ENCODE results near the gene PLA2G15.

PLA2G15 gene, protein sequence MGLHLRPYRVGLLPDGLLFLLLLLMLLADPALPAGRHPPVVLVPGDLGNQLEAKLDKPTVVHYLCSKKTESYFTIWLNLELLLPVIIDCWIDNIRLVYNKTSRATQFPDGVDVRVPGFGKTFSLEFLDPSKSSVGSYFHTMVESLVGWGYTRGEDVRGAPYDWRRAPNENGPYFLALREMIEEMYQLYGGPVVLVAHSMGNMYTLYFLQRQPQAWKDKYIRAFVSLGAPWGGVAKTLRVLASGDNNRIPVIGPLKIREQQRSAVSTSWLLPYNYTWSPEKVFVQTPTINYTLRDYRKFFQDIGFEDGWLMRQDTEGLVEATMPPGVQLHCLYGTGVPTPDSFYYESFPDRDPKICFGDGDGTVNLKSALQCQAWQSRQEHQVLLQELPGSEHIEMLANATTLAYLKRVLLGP

DNA sequence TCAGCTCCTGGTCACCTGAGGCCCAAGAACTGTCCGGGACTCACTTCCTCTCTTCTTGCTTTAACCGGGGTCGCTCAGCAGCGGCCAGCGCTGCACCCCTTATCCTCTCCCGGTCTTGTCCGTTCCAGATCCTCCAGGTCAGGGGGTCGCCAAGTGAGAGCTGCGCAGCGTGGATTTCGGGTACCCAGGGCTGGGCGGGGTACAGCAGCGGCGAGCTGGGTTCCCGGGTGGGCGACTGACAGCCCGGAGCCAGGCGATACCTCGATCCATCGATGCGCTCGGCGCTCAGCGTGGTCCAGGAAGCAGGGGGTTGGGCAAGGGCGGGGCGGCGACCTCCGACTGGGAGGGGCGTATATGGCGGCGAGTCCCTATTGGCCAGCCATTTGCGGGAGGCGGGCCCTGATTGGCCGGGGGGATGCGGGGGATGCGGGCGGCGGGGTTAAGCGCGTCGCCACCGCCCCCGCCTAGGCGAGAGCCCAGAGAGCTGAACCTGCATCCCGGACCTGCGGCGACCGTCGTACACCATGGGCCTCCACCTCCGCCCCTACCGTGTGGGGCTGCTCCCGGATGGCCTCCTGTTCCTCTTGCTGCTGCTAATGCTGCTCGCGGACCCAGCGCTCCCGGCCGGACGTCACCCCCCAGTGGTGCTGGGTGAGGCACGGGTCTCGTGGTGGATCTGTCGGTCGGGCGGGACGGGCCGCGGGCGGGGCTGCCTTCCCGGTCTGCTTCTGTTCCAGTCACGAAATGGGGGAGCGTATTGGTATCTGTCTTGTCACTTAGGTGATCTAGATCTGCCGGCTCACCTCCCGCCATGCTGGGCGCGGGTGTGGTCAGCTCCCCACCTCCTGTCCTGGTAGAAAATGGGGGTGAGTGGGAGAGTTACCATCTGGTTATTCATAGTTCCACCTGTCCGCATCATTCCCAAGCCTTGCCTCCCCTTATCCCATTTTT, at the start of gene PLA2G15:
Gene PLA2G15 (plus strand): TSS at position 471 of the 951 bp plus-strand sequence. CDS start 54 bp downstream, at position 525.
- peak; percentile 93 for DNase-seq (ENCODE audit: low spot score)

DNA sequence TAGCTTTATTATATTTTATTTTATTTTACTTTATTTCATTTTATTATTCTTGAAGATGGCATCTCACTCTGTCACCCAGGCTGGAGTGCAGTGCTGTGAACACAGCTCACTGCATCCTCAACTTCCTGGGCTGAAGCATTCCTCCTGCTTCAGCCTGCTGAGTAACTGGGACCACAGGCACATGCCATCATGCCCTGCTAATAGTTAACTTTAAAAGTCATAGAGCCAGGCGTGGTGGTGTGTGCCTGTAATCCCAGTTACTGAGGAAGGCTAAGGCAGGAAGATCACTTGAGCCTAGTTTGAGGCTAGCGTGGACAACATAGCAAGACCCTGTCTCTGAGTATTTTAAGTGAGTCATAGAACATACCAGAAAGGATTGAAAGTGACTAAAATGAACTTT, 47.9 kb upstream of the PLA2G15 start:
- DNase-seq (ENCODE audit: low spot score), result no peak

DNA sequence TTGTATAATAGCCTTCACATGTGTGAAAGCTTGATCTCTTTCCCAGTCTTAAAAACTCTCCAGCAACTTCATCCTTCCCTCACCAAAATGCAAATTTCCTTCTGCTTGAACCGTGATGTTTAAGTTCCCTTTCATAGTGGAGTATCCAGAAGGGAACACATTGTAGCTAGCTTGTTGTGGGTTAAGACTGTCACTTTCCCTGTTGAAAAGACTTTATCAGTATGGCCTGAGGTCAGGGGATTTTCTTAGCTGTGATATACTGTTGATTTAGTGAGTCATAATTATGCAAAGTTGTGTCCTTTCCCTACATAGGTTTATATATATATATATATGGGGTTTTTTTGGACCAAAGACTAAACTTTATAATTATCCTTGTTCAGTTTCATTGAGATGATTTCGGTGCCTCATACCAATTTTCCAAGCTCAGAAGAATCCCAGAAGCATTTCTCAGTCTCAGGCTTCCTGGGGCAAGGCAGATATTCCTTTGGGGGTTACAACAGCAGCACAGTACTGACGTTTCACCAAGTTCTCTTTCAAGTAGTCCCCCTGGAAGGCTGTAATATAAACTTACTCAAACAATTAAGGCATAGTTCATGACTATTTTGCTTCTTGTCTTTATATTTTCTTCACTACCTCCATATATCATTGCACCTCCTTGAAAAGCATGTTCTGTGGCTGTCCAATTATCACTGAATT, 44.9 kb upstream of the PLA2G15 start:
- no peak for DNase-seq (ENCODE audit: low spot score)

DNA sequence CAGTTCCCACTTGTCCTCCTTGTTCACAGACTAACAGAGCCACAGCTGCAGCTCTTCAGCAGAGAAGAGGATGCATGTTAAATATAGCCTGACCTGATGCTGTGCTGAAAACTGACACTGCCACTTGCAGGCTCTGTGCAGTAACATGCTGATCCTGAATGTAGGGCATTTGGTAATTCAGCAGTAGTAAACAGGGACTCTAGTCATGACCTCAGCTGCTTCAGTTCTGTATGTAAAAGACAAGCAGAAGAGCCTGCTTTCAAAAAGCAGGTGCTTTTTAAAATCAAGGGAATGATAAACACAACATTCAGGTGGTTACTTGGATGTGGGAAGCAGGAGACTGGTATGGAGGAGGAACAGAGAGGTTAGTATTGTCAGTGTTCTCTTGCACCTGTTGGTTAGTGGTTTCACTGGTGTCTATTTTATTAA, 43.1 kb upstream of the PLA2G15 start:
- peak; percentile 16 for DNase-seq (ENCODE audit: low spot score)

DNA sequence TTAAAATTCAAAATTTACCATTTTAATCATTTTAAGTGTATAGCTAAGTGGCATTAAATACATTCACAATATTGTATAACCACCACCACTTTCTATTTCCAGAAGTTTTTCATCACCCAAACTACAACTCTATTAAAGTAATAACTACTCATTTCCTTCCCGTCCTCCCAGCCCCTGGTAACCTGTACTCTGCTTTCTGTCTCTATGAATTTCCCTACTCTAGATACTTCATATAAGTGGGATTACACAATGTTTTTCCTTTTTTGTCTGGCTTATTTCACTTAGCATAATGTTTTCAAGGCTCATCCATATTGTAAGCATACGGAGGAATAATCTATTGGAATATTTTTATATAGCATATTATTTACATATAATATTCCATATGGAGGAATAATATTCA, 38.9 kb upstream of the PLA2G15 start:
- DNase-seq (ENCODE audit: low spot score), result no peak

DNA sequence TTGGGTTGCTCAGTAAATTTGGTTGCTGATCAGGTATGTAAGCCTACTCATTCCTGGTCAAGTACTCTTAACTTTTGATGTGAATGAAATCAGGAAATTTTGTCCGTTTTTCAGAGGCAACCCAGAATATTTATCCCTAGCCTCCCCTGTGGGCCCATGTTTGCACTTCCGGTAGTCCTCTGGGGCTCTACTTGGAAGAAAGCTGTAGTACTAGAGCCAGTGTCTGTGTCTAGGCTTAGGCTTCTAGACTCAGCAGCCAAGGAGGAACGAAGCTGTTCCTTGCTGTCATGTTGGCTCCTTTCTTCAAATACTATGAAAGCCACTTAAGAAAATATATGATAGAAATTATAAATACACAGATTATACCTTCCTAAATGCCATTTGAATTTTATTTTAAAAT, 30.4 kb upstream of the PLA2G15 start:
- DNase-seq (ENCODE audit: low spot score), result no peak

DNA sequence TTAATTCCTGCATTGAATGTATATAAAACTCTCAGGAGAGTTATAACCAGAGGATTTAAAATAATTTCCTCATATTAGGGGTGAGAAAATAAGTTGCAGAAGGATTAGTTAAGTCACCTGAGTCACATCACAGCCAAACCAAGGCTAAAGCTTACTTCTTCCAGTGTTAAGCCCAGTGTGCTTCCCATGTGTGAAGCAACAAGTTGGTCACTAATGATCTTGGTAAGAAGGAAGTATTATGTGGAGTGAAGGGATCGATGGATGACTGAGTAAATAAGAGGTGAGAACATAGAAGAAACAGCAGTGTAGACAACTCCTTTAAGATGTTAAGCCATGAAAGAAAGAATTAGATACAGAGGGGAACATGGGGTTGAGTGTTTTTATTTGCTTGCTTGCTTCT, 29.9 kb upstream of the PLA2G15 start:
- DNase-seq (ENCODE audit: low spot score), result no peak

DNA sequence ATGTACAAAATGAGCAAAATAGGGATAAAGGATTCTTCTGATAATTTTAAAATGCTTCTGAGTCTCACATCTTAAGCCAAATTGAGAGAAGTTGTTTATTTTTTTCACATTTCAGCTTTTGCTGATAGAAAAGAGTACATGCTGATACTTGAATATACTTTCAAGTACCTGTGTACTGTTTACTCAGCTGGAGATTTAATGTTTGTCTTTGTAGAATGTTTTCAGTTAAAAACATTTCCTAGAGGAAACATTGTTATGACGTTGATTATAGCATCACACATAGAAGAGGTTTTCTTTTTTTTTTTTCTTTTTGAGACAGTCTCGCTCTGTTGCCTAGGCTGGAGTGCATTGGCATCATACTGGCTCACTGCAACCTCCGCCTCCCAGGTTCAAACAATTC, 28.9 kb upstream of the PLA2G15 start:
- no peak for DNase-seq (ENCODE audit: low spot score)

DNA sequence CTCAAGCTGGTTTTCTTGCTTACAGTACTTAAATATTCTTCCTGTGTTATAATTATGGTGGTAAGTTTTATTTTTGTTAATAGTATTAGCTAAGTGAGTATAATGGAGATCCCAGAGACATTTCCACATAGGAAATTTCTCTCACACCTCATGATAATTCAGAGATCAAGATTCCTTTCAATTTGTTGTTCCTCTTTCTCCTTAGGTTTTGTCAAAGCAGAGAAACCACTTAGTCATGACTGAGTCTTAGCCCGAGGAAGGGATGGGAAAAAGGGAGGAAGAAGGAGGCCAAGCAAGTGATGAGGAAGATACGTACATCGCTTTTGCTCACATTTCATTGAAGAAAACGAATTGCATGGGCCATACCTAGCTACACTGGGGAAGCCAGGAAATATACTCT, 27.7 kb upstream of the PLA2G15 start:
- DNase-seq (ENCODE audit: low spot score), result no peak

DNA sequence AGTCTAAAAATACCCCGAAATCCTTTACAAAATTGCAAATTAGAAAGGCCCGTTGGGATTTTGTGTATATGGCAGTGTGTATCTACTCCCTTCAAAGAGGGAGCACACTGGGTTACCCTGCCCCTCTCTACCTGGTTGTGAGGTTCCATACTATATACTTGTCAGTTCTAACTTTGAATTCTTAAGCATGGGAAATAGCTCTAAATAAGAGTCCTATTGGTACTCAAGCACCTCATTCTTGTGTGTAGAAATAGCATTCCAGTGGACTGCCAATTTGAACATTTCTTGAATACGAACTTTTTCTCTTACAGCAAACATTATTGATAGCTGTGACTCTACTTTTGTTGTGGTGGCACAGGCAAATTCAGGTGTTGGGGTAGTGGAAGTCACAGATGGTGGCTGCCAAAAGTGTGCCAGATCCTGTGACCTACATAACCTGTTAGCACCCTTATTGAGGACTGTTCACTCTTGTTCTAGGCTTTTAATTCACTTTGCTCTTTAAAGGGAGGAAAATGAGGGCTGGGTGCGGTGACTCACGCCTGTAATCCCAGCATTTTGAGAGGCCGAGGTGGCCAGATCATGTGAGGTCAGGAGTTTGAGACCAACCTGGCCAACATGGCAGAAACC, 25.3 kb upstream of the PLA2G15 start:
- no peak for DNase-seq (ENCODE audit: low spot score)

DNA sequence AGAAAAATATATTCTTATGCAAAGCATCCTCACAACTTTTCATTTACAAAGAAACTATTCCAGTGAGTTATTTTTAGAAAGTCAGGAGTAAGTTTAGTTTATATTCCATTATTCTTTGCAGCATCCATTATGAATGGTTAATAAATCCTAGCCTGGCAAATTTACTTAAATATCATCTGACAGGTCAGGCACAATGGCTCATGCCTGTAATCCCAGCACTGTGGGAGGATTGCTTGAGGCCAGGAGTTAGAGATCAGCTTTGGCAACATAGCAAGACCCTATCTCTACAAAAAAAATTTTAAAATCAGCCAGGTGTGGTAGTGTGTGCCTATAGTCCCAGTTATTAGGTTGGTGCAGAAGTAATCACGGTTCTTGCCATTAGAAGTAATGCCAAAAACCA, 22.1 kb upstream of the PLA2G15 start:
- no peak for DNase-seq (ENCODE audit: low spot score)

DNA sequence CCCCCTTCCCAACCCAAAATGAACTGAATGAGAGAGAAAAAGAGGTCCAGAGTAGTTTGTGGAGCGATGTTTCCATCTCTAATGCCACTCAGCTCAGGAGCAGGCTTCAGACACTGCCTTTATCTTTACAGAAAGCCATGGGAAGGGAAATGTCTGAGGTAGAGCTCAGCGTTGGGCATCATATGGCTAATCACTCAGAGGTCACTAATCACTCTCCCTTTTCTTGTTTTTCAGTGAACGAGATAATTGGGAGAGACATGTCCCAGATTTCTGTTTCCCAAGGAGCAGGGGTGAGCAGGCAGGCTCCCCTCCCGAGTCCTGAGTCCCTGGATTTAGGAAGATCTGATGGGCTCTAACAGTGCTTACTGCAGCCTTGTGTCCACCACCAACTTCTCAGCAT, 19.1 kb upstream of the PLA2G15 start:
- DNase-seq (ENCODE audit: low spot score), result no peak

DNA sequence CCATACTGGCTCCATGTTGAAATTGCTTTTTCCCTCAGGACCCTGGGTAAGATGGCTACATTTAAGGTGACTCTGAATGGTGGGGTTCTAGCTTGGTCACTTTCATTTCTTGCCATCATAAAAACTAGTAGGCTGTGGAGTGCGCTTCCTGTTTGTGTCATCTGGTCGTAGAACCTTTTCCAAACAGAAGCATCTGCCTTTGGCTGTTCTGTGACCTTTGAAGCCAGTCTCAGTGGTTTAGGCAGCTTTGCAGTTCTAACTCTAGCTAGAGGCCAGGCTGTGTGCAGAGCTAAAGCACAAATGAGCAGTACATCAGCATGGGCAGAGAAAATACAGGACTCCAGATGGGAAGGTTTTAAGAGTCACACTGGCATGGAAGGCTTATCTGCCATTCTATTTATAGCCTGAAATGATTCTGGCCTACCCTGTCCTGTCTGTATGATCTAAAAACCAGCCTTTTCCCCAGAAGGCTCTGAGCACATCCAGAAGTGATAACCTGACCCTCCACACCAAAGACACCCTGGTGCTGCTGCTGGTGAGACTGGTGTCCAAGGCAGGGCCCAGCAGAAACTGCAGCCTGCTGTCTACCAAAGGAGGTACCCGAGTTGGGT, 17.9 kb upstream of the PLA2G15 start:
- DNase-seq (ENCODE audit: low spot score), result peak; percentile 66

DNA sequence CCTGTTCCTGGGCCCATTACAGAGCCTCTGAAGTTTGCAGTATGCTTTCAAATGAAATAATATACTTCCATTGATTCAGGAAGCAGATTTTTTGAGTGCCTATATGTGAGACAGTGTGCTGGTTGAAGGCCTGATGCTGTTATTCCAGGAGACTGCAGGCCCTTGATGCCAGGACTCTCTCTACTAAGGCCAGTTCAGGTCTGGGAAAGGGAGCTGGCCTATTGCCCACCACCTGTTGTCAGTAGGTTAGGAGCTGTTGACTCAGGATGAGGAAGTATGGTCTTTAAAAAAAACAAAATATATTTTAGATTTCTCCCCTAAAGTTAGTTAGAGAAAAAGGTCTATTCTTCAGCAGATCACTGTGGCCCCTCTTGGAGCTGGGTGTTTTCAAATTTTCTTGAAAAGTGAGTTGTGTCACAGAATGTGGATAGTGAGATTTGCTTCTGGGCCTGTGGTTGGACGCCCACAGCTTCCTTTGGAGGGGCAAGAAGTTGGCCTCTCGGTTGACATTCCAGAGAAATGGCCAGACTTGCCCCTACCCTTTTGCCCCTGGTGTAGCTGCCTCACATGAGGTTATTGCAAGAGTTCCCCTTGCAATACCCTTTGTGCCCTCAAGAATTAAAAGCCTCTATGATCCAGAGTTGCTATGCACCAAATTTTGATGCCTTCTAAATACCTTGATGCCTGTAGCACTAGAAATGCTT, 17.2 kb upstream of the PLA2G15 start:
- DNase-seq (ENCODE audit: low spot score), result peak; percentile 33

DNA sequence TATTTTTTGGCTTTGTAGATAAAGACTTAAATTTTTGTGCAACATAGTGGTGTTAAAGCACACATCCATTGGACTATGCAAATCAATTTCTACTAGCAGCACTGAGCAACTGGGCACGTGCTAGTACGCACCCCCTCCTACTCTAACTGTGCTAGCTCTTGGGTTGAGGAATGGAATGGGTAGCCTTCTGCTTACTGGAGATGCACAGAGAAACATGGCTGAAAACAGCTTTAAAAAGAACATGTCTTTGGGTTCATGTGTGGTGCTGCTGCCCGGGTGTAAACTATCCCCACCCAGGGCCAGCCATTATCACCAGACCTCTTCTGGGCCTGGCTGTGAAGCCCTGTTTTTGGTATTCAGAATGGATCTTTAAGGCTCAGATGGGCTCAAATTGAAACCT, 16.5 kb upstream of the PLA2G15 start:
- no peak for DNase-seq (ENCODE audit: low spot score)

DNA sequence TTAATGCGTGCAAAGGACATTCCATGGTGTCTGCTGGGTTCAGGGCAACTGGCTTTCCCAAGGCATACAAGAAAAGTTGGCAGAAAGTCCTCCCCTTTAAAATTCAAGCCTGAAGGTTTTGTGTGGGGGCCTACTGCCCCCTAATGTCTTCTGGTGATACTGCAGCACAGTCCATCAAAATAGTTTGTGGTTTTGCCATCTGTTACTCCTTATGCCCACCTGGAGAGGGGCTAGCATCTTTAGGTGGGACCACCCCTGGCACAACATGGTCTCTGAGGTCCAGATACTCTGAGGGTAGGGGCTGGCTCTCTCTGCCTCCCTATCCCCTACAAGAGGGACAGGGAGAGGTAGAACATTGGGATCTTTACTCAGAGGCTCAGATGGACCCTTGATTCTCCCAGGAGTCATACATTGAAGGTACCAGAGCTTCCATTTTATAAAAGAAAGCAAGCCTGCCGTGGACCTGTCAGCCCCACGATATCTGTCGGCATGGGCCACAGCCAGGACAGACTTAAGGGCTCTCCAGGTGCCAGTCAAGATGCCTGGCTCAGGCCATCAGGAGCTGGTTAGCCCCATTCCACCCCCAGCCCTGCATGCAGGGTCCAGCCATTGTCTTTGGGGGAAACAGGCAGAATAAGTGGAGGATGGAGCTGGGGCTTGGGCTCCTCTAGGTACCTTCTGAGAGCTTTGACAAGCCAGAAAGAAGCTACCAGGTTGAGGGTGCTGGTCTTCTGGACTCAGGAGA, 15.6 kb upstream of the PLA2G15 start:
- DNase-seq (ENCODE audit: low spot score), result peak; percentile 83

DNA sequence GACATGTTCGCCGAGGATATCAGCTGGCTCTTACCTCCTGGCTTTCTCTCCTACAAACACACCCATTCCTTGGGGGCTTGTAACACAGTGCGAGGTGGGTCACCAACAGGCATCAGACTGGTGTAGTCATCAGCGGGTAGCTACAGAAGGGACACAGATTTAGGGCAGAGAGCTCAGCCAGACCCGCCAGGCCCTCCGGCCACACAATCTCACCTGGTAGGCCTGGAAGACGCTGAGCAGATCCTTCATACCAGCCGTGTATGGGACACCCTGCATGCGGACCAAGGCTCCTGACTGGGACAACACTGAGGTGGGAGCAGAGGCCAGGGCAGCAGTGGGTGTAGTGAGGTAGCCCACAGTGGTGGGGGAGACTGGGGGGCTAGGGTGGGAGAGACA, 15.0 kb upstream of the PLA2G15 start:
- no peak for DNase-seq (ENCODE audit: low spot score)

DNA sequence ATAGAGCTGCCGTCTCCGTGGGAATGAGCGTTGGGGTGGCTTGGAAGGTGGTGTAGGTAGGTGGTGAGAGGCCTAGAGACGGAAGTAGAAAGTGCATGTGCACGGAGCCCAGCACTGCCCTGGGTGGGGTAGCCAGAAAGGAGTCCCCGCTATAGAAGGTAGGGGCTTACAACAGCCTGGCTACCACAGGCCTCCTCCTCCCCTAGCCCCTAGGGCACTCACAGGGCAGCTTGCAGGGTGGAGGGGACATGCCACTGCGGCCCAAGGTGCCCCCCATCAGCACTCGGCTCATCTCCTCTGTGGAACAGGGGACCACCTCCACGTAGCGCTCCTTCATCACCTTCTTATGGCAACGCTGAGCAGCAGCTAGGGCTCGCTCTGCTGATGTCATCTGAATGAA, 14.2 kb upstream of the PLA2G15 start:
- no peak for DNase-seq (ENCODE audit: low spot score)

DNA sequence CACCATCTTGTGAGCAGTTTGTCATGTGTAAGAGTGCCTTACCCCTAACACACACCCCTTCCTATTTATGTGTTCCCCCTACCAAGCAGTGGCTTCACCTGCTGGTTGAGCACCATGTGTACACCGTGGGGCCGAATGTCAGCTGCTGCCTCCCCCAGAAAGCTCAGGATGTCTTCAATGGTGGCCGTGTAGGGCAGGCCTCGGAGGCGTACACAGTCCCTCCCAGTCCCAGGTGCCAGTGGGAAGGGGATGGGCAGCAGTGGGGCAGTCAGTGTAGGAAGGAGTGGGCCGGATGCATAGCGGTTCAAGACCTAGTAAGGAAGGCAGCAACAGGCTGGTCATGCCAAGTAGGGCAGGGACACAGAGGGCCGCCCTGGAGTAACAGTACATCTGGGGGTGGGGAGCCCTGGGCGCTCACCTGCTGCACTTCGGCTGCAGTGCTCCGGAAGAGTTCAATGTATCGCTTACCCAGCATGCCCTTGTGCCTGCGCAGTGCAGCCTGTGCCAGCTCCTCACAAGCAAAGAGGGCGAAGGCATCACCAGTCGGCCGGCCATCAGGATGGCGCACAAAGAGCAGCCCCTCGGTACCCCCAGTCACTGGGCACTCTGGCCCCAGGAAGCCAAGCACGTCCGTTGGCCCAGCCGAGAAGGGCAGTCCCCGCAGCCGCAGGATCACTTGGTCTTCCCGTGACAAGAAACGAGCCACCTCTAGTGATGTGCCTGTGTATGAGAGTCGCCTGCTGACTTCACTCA, 13.6 kb upstream of the PLA2G15 start:
- no peak for DNase-seq (ENCODE audit: low spot score)

Data from NAMALWA (cell line).